PC-3 (cell line): ENCODE results near the gene BSG. TPM values are rescaled to one million over a fixed set of nuclear protein-coding genes. Genes with fewer than 3 reads are reported as not detected.

Experiments used
- ATAC-seq: fragments of 200-7000 bp; cut with Tn5 transposase; 2 replicates; pipeline ENCODE4 v1.9.1; 2020; ENCODE audit warnings: mild to moderate bottlenecking, moderate library complexity
- BruUV-seq: library from RNA; stranded (reverse); fragments of 400-500 nt; replicated peaks from 2 replicates; lab custom pipeline; 2021; lab: Mats Ljungman, UMichigan
- CTCF ChIA-PET: fragments of 300-600 bp; sonication (Branson Sonifier 250); formaldehyde crosslinking; loops from one replicate; lab custom pipeline; 2022; ENCODE audit warnings: antibody characterized with exemption; lab: Charles Lee
- POLR2A ChIA-PET: fragments of 300-600 bp; sonication (Branson Sonifier 250); formaldehyde crosslinking; loops from one replicate; lab custom pipeline; 2022; ENCODE audit warnings: antibody characterized with exemption; ENCODE audit not compliant: unreplicated experiment; lab: Charles Lee
- DNase-seq: peaks from one replicate; pipeline ENCODE4 v3.0.0-alpha.2; 2015
- H2AFZ ChIP-seq: fragments of 300-600 bp; sonication (generic); 2 replicates; pipeline ENCODE4 v1.6.0; 2016; ENCODE audit warnings: antibody characterized with exemption, low read length
- H3F3A ChIP-seq: fragments of 300-600 bp; sonication (generic); one replicate; pipeline ENCODE4 v1.6.0; 2017; ENCODE audit warnings: antibody characterized with exemption, low read length, control low read depth, mild to moderate bottlenecking; ENCODE audit not compliant: unreplicated experiment
- H3K27ac ChIP-seq: fragments of 300-600 bp; sonication (generic); 2 replicates; pipeline ENCODE4 v1.5.1; 2016; ENCODE audit warnings: mild to moderate bottlenecking, low read length
- H3K27me3 ChIP-seq: fragments of 300-600 bp; sonication (generic); 2 replicates; pipeline ENCODE4 v1.6.1; 2016; ENCODE audit warnings: low read length, mixed read lengths
- H3K36me3 ChIP-seq: fragments of 300-600 bp; sonication (generic); 2 replicates; pipeline ENCODE4 v1.6.1; 2016; ENCODE audit warnings: low read depth, mixed run types, low read length, mixed read lengths
- H3K4me1 ChIP-seq: fragments of 300-600 bp; sonication (generic); 2 replicates; pipeline ENCODE4 v1.5.1; 2016; ENCODE audit warnings: low read length; ENCODE audit not compliant: insufficient read depth
- H3K4me2 ChIP-seq: fragments of 300-600 bp; sonication (generic); 2 replicates; pipeline ENCODE4 v1.6.0; 2016; ENCODE audit warnings: low read length
- H3K4me3 ChIP-seq: fragments of 300-600 bp; sonication (generic); 2 replicates; pipeline ENCODE4 v1.5.1; 2016; ENCODE audit warnings: mild to moderate bottlenecking, low read length, mixed read lengths
- H3K79me2 ChIP-seq: fragments of 300-600 bp; sonication (generic); 2 replicates; pipeline ENCODE4 v1.6.1; 2017; ENCODE audit warnings: low read length, mixed read lengths
- H3K9ac ChIP-seq: fragments of 300-600 bp; sonication (generic); 2 replicates; pipeline ENCODE4 v1.6.0; 2016; ENCODE audit warnings: mild to moderate bottlenecking, low read length
- H3K9me2 ChIP-seq: fragments of 300-600 bp; sonication (generic); replicated peaks from 2 replicates; pipeline ENCODE4 v1.6.1; 2016; ENCODE audit warnings: mixed run types, low read length, mixed read lengths
- H3K9me3 ChIP-seq: fragments of 300-600 bp; sonication (generic); 2 replicates; pipeline ENCODE4 v1.6.1; 2016; ENCODE audit warnings: low read length, mixed read lengths
- H4K20me1 ChIP-seq: fragments of 300-600 bp; sonication (generic); 2 replicates; pipeline ENCODE4 v1.6.1; 2016; ENCODE audit warnings: low read length, mixed read lengths
- EZH2 ChIP-seq: fragments of 300-600 bp; sonication (generic); IDR thresholded peaks from one replicate; pipeline ENCODE4 v1.6.1; 2017; ENCODE audit warnings: antibody characterized with exemption, mild to moderate bottlenecking, low read length; ENCODE audit not compliant: unreplicated experiment
- EZH2phosphoT487 ChIP-seq: fragments of 300-600 bp; sonication (generic); IDR thresholded peaks from 2 replicates; pipeline ENCODE4 v1.6.1; 2018; ENCODE audit warnings: mild to moderate bottlenecking, antibody characterized with exemption, low read length, borderline replicate concordance
- intact Hi-C: fragments of 100-400 bp; cut with micrococcal nuclease; formaldehyde crosslinking; loops from 2 replicates; pipeline ENCODE4 v1.9.0; 2023
- total RNA-seq: library from RNA; depleted of rRNA; stranded (reverse); fragments of >200 nt; gene quantifications from 2 replicates; pipeline ENCODE4 v1.2.3, GENCODE V29; 2014
- TF ChIP-seq, protein P1 (sequence below): fragments of 300-600 bp; sonication (generic); conservative IDR thresholded peaks from 2 replicates; pipeline ENCODE4 v1.5.1; 2017; ENCODE audit warnings: antibody characterized with exemption, low read depth, mild to moderate bottlenecking, low read length

BSG gene
- total RNA-seq, 1 experiment from 2014 or later: 458 TPM

DNA sequence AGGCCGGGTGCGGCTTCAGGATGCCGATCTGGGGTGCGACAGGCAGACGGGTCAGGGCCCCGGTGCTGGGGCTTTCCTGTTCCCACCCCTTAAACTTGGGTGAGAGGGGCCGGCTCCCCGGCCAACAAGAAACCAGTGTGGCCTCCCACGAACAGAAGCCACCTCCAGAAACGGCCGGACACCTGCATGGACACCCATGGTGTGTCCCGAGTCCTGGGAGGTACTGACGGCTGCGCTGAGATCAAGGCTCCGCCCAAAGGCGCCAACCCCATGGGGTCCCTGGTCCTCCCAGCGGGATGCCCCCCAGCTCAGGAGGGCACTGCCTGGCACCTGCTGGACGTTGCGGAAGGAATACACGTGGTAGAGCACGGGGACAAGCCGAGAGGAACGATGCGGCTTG is 49.4 kb downstream of the BSG start:
- Histone ChIP-seq H3K9ac (no peak overlapping the region), H2AFZ (no peak overlapping the region), H3K27me3 (no peaks in the 10 kb centered on the region), H3K79me2 (no peaks in the 10 kb centered on the region), H3K4me2 (no peak overlapping the region), H3K27ac (no peak overlapping the region), H3K9me3 (no peaks in the 10 kb centered on the region), H3K36me3 (no peaks in the 10 kb centered on the region), H3K4me1 (no peaks in the 10 kb centered on the region), H3F3A (no peaks in the 10 kb centered on the region), H4K20me1 (no peaks in the 10 kb centered on the region), H3K9me2 (no peaks in the 10 kb centered on the region), H3K4me3 (no peak overlapping the region)
- ATAC-seq (no peak), DNase-seq (no peak)
- BruUV-seq: no TSS peak
- CTCF ChIA-PET: no interaction called here
- intact Hi-C loops: no loop called here
- no peak for TF ChIP-seq EZH2phosphoT487
- POLR2A ChIA-PET: no interaction called here

DNA sequence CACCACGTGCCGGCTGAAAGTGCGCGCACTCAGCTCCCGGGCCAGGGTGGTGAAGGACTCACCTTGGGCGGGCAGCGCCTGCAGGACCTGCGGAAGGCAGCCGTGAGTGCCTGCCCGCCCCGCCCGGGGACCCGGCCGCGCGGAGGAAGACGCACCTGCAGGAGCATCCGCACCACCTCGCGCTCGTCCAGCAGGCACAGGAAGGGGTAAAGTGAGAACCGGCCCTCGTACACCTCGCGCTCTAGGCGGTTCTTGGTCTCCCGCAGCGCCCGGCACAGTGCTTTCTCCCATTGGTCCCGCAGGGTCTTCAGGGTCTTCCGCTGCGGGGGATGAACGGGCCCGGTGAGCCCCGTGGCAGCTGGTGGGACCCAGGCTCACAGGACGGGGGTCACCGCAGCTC is 50.3 kb downstream of the BSG start:
- BruUV-seq: no TSS peak
- DNase-seq (no peak), ATAC-seq (no peak)
- Histone ChIP-seq H3F3A (no peaks in the 10 kb centered on the region), H3K9me2 (no peaks in the 10 kb centered on the region), H3K9ac (no peak overlapping the region), H4K20me1 (no peaks in the 10 kb centered on the region), H3K4me1 (no peaks in the 10 kb centered on the region), H3K27ac (no peak overlapping the region), H3K4me2 (no peak overlapping the region), H3K79me2 (no peaks in the 10 kb centered on the region), H3K27me3 (no peaks in the 10 kb centered on the region), H2AFZ (no peak overlapping the region), H3K4me3 (no peak overlapping the region), H3K36me3 (no peaks in the 10 kb centered on the region), H3K9me3 (no peaks in the 10 kb centered on the region)
- no peak for TF ChIP-seq EZH2phosphoT487
- TF ChIP-seq EZH2: no peak
- TF ChIP-seq, protein P1, sequence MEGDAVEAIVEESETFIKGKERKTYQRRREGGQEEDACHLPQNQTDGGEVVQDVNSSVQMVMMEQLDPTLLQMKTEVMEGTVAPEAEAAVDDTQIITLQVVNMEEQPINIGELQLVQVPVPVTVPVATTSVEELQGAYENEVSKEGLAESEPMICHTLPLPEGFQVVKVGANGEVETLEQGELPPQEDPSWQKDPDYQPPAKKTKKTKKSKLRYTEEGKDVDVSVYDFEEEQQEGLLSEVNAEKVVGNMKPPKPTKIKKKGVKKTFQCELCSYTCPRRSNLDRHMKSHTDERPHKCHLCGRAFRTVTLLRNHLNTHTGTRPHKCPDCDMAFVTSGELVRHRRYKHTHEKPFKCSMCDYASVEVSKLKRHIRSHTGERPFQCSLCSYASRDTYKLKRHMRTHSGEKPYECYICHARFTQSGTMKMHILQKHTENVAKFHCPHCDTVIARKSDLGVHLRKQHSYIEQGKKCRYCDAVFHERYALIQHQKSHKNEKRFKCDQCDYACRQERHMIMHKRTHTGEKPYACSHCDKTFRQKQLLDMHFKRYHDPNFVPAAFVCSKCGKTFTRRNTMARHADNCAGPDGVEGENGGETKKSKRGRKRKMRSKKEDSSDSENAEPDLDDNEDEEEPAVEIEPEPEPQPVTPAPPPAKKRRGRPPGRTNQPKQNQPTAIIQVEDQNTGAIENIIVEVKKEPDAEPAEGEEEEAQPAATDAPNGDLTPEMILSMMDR: no peak
- intact Hi-C loops: no loop called here
- POLR2A ChIA-PET: no interaction called here
- CTCF ChIA-PET: no interaction called here

DNA sequence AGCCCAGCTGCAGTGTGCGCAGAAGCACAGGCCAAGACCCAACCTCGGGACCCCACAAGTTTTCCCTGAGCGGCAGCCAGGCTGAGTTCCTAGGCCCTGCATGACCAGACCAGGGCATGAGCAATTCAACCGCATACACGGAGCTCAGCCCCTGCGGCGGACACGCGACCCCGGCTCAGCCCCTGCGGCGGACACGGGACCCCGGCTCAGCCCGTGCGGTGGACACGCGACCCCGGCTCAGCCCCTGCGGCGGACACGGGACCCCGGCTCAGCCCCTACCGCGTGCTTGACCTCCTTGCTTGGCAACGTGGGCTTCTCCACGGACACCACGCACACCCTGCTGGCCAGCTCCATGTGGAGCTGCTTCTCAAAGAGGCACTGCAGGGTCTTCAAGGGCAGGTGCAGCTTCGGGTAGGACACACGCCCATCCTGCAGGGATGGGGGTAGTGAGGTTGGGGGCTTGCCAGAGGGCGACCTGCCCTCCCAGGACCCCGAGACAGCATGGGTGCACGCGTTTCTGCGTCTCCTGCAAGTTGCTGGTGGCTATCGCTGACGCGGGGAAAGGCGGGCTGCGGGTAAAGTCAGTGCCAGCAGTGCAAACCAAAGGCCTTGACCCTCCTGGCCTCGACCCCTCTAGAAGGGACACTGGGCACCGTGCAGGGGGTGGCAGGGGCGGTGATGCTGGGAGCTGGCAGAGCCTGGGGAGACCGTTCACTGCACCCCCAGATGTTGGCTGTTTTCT is 51.0 kb downstream of the BSG start:
- no peak for ATAC-seq
- Histone ChIP-seq H3K27ac (no peak overlapping the region), H3F3A (no peaks in the 10 kb centered on the region), H3K9me3 (no peaks in the 10 kb centered on the region), H3K79me2 (peaks cover 5% of the 10 kb centered on the region; the same call in 1 of the 2 replicates), H3K4me2 (no peak overlapping the region), H3K9me2 (no peaks in the 10 kb centered on the region), H4K20me1 (no peaks in the 10 kb centered on the region), H3K27me3 (no peaks in the 10 kb centered on the region), H3K9ac (no peak overlapping the region), H3K4me1 (no peaks in the 10 kb centered on the region), H3K36me3 (peaks cover 3% of the 10 kb centered on the region; the same call in 1 of the 2 replicates), H3K4me3 (no peak overlapping the region), H2AFZ (no peak overlapping the region)
- BruUV-seq: no TSS peak
- ChIA-PET POLR2A (no interaction called here), CTCF (no interaction called here)
- no peak for DNase-seq
- TF ChIP-seq, protein P1: no peak
- TF ChIP-seq EZH2phosphoT487: no peak
- TF ChIP-seq EZH2: no peak
- intact Hi-C loops: no loop called here
